Lower leg skin (tissue), 4 donors: ENCODE data around the gene CALHM2. TPM values are rescaled to one million over a fixed set of nuclear protein-coding genes. Genes with fewer than 3 reads are reported as not detected.
"Not testable (repeated sequence)": the region's sequence is repeated elsewhere in the genome, so short reads cannot be mapped to it uniquely, and the experiment has no call there.

Experiments used
- DNase-seq, 2 donors: peaks; one replicate each; pipeline ENCODE4 v3.0.0-alpha.2; 2019; ENCODE audit warnings: low spot score in 2 of 2
- H3K4me3 ChIP-seq: fragments of 200-600 bp; sonication (generic); 2 replicates; pipeline ENCODE4 v1.5.1; 2017; ENCODE audit warnings: mild to moderate bottlenecking, low read depth; ENCODE audit not compliant: poor library complexity, severe bottlenecking
- CTCF ChIP-seq, 3 donors: fragments of 450-650 bp; IDR thresholded peaks; one replicate each; pipeline ENCODE4 v1.5.1; 2016; ENCODE audit warnings: antibody characterized with exemption in 3 of 3, mild to moderate bottlenecking in 3 of 3, moderate library complexity in 2 of 3
- POLR2A ChIP-seq, 2 donors: fragments of 450-650 bp; IDR thresholded peaks; one replicate each; pipeline ENCODE4 v1.6.1; 2016 to 2017; ENCODE audit warnings: antibody characterized with exemption in 2 of 2, mild to moderate bottlenecking in 1 of 2, moderate library complexity in 1 of 2
- WGBS, 2 donors: methylation state at CpG; one replicate each; pipeline ENCODE4 v1.1.5; 2018; 5-methylcytosine and 5-hydroxymethylcytosine counted together
- intact Hi-C: fragments of 100-400 bp; cut with DNase I; formaldehyde crosslinking; loops from one replicate; pipeline ENCODE4 v1.15.0; 2023; ENCODE audit warnings: low total_unique reads
- total RNA-seq, 4 donors: library from RNA; depleted of rRNA; stranded (reverse); fragments of >200 nt; gene quantifications; one replicate each; pipeline ENCODE4 v1.1.0, GENCODE V29; 2016

The CALHM2 gene
- total RNA-seq, 4 donors from 2014 or later = 13.8 to 37.2 (median 15.4) TPM

- no peak for DNase-seq
- H3K4me3 ChIP-seq = no peak overlapping the region
- TF ChIP-seq CTCF (IDR thresholded peaks at IDR 0.05) (no peak), POLR2A (IDR thresholded peaks at IDR 0.05) (no peak)
- 82 to 88% methylated on average over 5 of the region's 5 CpGs for WGBS, 2 donors
- intact Hi-C loops = loop anchor here (5.0 kb wide), 1 partner anchor 70 kb away; no protein-coding TSS in a partner anchor
These were observed 34.6 kb downstream of the CALHM2 start for GRCh38 chr10:103417601-103418000.

- WGBS, 2 donors = 90 to 91% methylated on average over 5 of the region's 5 CpGs
- intact Hi-C loops = loop anchor here (5.0 kb wide), 1 partner anchor 70 kb away; no protein-coding TSS in a partner anchor
- TF ChIP-seq CTCF (IDR thresholded peaks at IDR 0.05) = peak in 1 of 3 donors; percentile 1
- H3K4me3 ChIP-seq, DNase-seq: not testable (repeated sequence)
These were observed 35.1 kb downstream of the CALHM2 start for GRCh38 chr10:103417148-103417469.

GRCh38 chr10:103416436-103417147 is 35.6 kb downstream of the CALHM2 start:
- DNase-seq = peak in 1 of 2 donors; percentile 75
- WGBS, 2 donors = 47 to 48% methylated on average over 8 of the region's 8 CpGs
- H3K4me3 ChIP-seq = no peak overlapping the region
- intact Hi-C loops = loop anchor here (5.0 kb wide), 1 partner anchor 71 kb away; no protein-coding TSS in a partner anchor
- TF ChIP-seq POLR2A (IDR thresholded peaks at IDR 0.05) (no peak), CTCF (IDR thresholded peaks at IDR 0.05) (peak in 1 of 3 donors; percentile 5)

- 75% methylated on average over 8 of the region's 8 CpGs for WGBS, 2 donors
- H3K4me3 ChIP-seq = no peak overlapping the region
- TF ChIP-seq POLR2A (IDR thresholded peaks at IDR 0.05) = no peak
- TF ChIP-seq CTCF (IDR thresholded peaks at IDR 0.05) = no peak
- intact Hi-C loops = loop anchor here (5.0 kb wide), 1 partner anchor 72 kb away; no protein-coding TSS in a partner anchor
- DNase-seq = no peak
These were observed 36.6 kb downstream of the CALHM2 start for GRCh38 chr10:103415581-103415980.

GRCh38 chr10:103413564-103413963 is 38.6 kb downstream of the CALHM2 start:
- no peak for DNase-seq
- no peak overlapping the region for H3K4me3 ChIP-seq
- TF ChIP-seq CTCF (IDR thresholded peaks at IDR 0.05) (no peak), POLR2A (IDR thresholded peaks at IDR 0.05) (no peak)
- intact Hi-C loops = no loop called here
- 87 to 96% methylated on average over 2 of the region's 2 CpGs for WGBS, 2 donors
